HUES64 (cell line): Measurements from ENCODE around the gene METTL9.
"Not testable (repeated sequence)": the region's sequence is repeated elsewhere in the genome, so short reads cannot be mapped to it uniquely, and the experiment has no call there.

Source experiments
- H3K27ac ChIP-seq: 2 replicates; pipeline ENCODE4 v1.7.0; 2013; ENCODE audit warnings: low read depth, low read length, inconsistent platforms
- H3K27me3 ChIP-seq: 2 replicates; pipeline ENCODE4 v1.6.1; 2013; ENCODE audit warnings: mild to moderate bottlenecking, low read length; ENCODE audit not compliant: insufficient read depth
- H3K36me3 ChIP-seq: 2 replicates; pipeline ENCODE4 v1.6.1; 2013; ENCODE audit warnings: mild to moderate bottlenecking, low read length; ENCODE audit not compliant: insufficient read depth
- H3K4me1 ChIP-seq: 2 replicates; pipeline ENCODE4 v1.6.1; 2013; ENCODE audit warnings: mild to moderate bottlenecking, low read length, moderate library complexity; ENCODE audit not compliant: insufficient read depth
- H3K4me3 ChIP-seq: 2 replicates; pipeline ENCODE4 v1.5.1; 2013; ENCODE audit warnings: mild to moderate bottlenecking, low read length, moderate library complexity
- H3K9ac ChIP-seq: 2 replicates; pipeline ENCODE4 v1.6.1; 2013; ENCODE audit warnings: mild to moderate bottlenecking, low read depth, low read length
- H3K9me3 ChIP-seq: 2 replicates; pipeline ENCODE4 v1.6.1; 2013; ENCODE audit warnings: low read depth, low read length; ENCODE audit not compliant: insufficient read depth
- WGBS: fragments of 150-250, 120-280 bp; methylation state at CpG from one replicate; pipeline ENCODE4 v1.1.7; 2013; ENCODE audit warnings: missing lambda C conversion rate; 5-methylcytosine and 5-hydroxymethylcytosine counted together

METTL9 gene

GRCh38 chr16:21597561-21598030, 1.8 kb upstream of the METTL9 start:
- WGBS = 82% methylated on average over 2 of the region's 2 CpGs
- H3K4me3 ChIP-seq = no peak overlapping the region
- no peak overlapping the region for H3K9ac ChIP-seq

GRCh38 chr16:21598206-21598605, 1.2 kb upstream of the METTL9 start:
- no peaks in the 10 kb centered on the region for H3K27me3 ChIP-seq
- H3K4me3 ChIP-seq = peak overlapping the region; percentile 95
- H3K36me3 ChIP-seq = no peaks in the 10 kb centered on the region
- WGBS = 95% methylated on average over 12 of the region's 12 CpGs
- H3K9ac ChIP-seq = peak overlapping the region; percentile 90; the same call in 1 of the 2 replicates
- H3K4me1 ChIP-seq = peaks cover 10% of the 10 kb centered on the region
- no peak overlapping the region for H3K27ac ChIP-seq
- no peaks in the 10 kb centered on the region for H3K9me3 ChIP-seq

More at GRCh38 chr16:21597561-21598030, 1.8 kb upstream of the METTL9 start:
- Histone ChIP-seq H3K9me3 (no peaks in the 10 kb centered on the region), H3K27ac (no peak overlapping the region), H3K36me3 (no peaks in the 10 kb centered on the region), H3K4me1 (peaks cover 10% of the 10 kb centered on the region), H3K27me3 (no peaks in the 10 kb centered on the region)

- Histone ChIP-seq H3K27me3 (no peaks in the 10 kb centered on the region), H3K27ac (peak overlapping the region; percentile 82), H3K4me3 (peak overlapping the region; percentile 95), H3K9ac (peak overlapping the region; percentile 90), H3K36me3 (no peaks in the 10 kb centered on the region), H3K4me1 (peaks cover 10% of the 10 kb centered on the region), H3K9me3 (no peaks in the 10 kb centered on the region)
- 7% methylated on average over 13 of the region's 13 CpGs for WGBS
These were observed 666 bp upstream of the METTL9 start for GRCh38 chr16:21598701-21599121.

GRCh38 chr16:21600031-21600773, 825 bp downstream of the METTL9 start:
- Histone ChIP-seq H3K9me3 (no peaks in the 10 kb centered on the region), H3K4me3 (peak overlapping the region; percentile 95), H3K27me3 (no peaks in the 10 kb centered on the region), H3K9ac (peak overlapping the region; percentile 96), H3K36me3 (no peaks in the 10 kb centered on the region), H3K4me1 (peaks cover 10% of the 10 kb centered on the region), H3K27ac (peak overlapping the region; percentile 96; the same call in 1 of the 2 replicates)
- 2% methylated on average over 52 of the region's 52 CpGs for WGBS

GRCh38 chr16:21602785-21603184, 3.4 kb downstream of the METTL9 start:
- Histone ChIP-seq H3K27me3 (no peaks in the 10 kb centered on the region), H3K36me3 (no peaks in the 10 kb centered on the region), H3K4me3 (no peak overlapping the region), H3K4me1 (peaks cover 10% of the 10 kb centered on the region), H3K9me3 (no peaks in the 10 kb centered on the region), H3K9ac (no peak overlapping the region), H3K27ac (no peak overlapping the region)
- WGBS = 95% methylated on average over 3 of the region's 3 CpGs

GRCh38 chr16:21603928-21604327, 4.6 kb downstream of the METTL9 start:
- WGBS = 76% methylated on average over 3 of the region's 3 CpGs
- Histone ChIP-seq H3K9me3 (no peaks in the 10 kb centered on the region), H3K27me3 (no peaks in the 10 kb centered on the region), H3K4me3 (no peak overlapping the region), H3K36me3 (no peaks in the 10 kb centered on the region), H3K27ac (no peak overlapping the region), H3K9ac (no peak overlapping the region), H3K4me1 (peaks cover 17% of the 10 kb centered on the region)

GRCh38 chr16:21605848-21606247, 6.5 kb downstream of the METTL9 start:
- H3K27me3 ChIP-seq, H3K36me3 ChIP-seq, H3K9me3 ChIP-seq, H3K9ac ChIP-seq, H3K27ac ChIP-seq, H3K4me3 ChIP-seq: not testable (repeated sequence)
- WGBS = 94% methylated on average over 8 of the region's 8 CpGs
- peaks cover 33% of the 10 kb centered on the region for H3K4me1 ChIP-seq

- 87% methylated on average over 3 of the region's 3 CpGs for WGBS
These were observed 9.4 kb downstream of the METTL9 start for GRCh38 chr16:21608639-21609328.

GRCh38 chr16:21610006-21610544, 10.7 kb downstream of the METTL9 start:
- no peaks in the 10 kb centered on the region for H3K9me3 ChIP-seq
- 55% methylated on average over 3 of the region's 3 CpGs for WGBS
- H3K4me1 ChIP-seq = peaks cover 50% of the 10 kb centered on the region
- no peak overlapping the region for H3K9ac ChIP-seq
- H3K36me3 ChIP-seq = peaks cover 6% of the 10 kb centered on the region; the same call in 1 of the 2 replicates
- no peak overlapping the region for H3K4me3 ChIP-seq
- no peaks in the 10 kb centered on the region for H3K27me3 ChIP-seq
- peak overlapping the region; percentile 15; the same call in 1 of the 2 replicates for H3K27ac ChIP-seq

More at GRCh38 chr16:21608639-21609328, 9.4 kb downstream of the METTL9 start:
- 0 out of 2 replicates have a peak, but pooled peaks cover under 1% of the 10 kb centered on the region for H3K36me3 ChIP-seq
- H3K27me3 ChIP-seq = no peaks in the 10 kb centered on the region
- H3K9ac ChIP-seq = no peak overlapping the region
- no peak overlapping the region for H3K4me3 ChIP-seq
- H3K4me1 ChIP-seq = peaks cover 50% of the 10 kb centered on the region
- H3K27ac ChIP-seq = peak overlapping the region; percentile 10; the same call in 1 of the 2 replicates
- no peaks in the 10 kb centered on the region for H3K9me3 ChIP-seq

GRCh38 chr16:21610766-21611165, 11.4 kb downstream of the METTL9 start:
- H3K9ac ChIP-seq = no peak overlapping the region
- 95% methylated on average over 2 of the region's 2 CpGs for WGBS
- no peaks in the 10 kb centered on the region for H3K9me3 ChIP-seq
- no peaks in the 10 kb centered on the region for H3K27me3 ChIP-seq
- H3K36me3 ChIP-seq = peaks cover 9% of the 10 kb centered on the region; the same call in 1 of the 2 replicates
- peaks cover 50% of the 10 kb centered on the region for H3K4me1 ChIP-seq
- H3K27ac ChIP-seq = no peak overlapping the region; the same call in 1 of the 2 replicates
- no peak overlapping the region for H3K4me3 ChIP-seq

GRCh38 chr16:21611198-21611555, 11.8 kb downstream of the METTL9 start:
- Histone ChIP-seq H3K9me3 (no peaks in the 10 kb centered on the region), H3K36me3 (peaks cover 13% of the 10 kb centered on the region; the same call in 1 of the 2 replicates), H3K27ac (no peak overlapping the region), H3K27me3 (no peaks in the 10 kb centered on the region), H3K4me1 (peaks cover 50% of the 10 kb centered on the region), H3K9ac (no peak overlapping the region), H3K4me3 (no peak overlapping the region)
- 81% methylated on average over 4 of the region's 4 CpGs for WGBS
